OCI-LY7 (cell line): ENCODE results near the gene CCDC87. TPM values are rescaled to one million over a fixed set of nuclear protein-coding genes. Genes with fewer than 3 reads are reported as not detected.

Experiments
- BruUV-seq: library from RNA; stranded (reverse); fragments of 400-500 nt; replicated peaks from 2 replicates; lab custom pipeline; 2021; lab: Mats Ljungman, UMichigan
- CTCF ChIA-PET: fragments of 300-600 bp; sonication (Branson Sonifier 250); formaldehyde crosslinking; loops from one replicate; lab custom pipeline; 2022; ENCODE audit warnings: antibody characterized with exemption; ENCODE audit not compliant: unreplicated experiment; lab: Charles Lee
- POLR2A ChIA-PET: fragments of 300-600 bp; sonication (Branson Sonifier 250); formaldehyde crosslinking; loops from one replicate; lab custom pipeline; 2022; ENCODE audit warnings: antibody characterized with exemption; lab: Charles Lee
- DNase-seq: peaks from one replicate; pipeline ENCODE4 v3.0.0-alpha.2; 2015; ENCODE audit warnings: low spot score
- H2AFZ ChIP-seq: fragments of 200-600 bp; sonication (generic), shearing (Covaris generic); 2 replicates; pipeline ENCODE4 v1.6.1; 2014; ENCODE audit warnings: mild to moderate bottlenecking, antibody characterized with exemption, low read length, moderate library complexity
- H3K27ac ChIP-seq: fragments of 200-600 bp; sonication (generic); 2 replicates; pipeline ENCODE4 v1.5.1; 2014; ENCODE audit warnings: mixed run types, low read depth, mild to moderate bottlenecking, moderate library complexity, low read length, inconsistent platforms; ENCODE audit not compliant: poor library complexity, severe bottlenecking
- H3K36me3 ChIP-seq: fragments of 200-600 bp; sonication (generic); 2 replicates; pipeline ENCODE4 v1.6.1; 2014; ENCODE audit warnings: mild to moderate bottlenecking, antibody characterized with exemption, low read length, moderate library complexity, mixed read lengths; ENCODE audit not compliant: insufficient read depth
- H3K4me1 ChIP-seq: fragments of 200-600 bp; sonication (generic); 2 replicates; pipeline ENCODE4 v1.5.1; 2014; ENCODE audit warnings: mild to moderate bottlenecking, low read length; ENCODE audit not compliant: insufficient read depth, poor library complexity, severe bottlenecking
- H3K4me2 ChIP-seq: fragments of 200-600 bp; sonication (generic); 2 replicates; pipeline ENCODE4 v1.6.1; 2014; ENCODE audit warnings: mild to moderate bottlenecking, low read length
- H3K4me3 ChIP-seq: fragments of 200-600 bp; sonication (generic); 2 replicates; pipeline ENCODE4 v1.5.1; 2014; ENCODE audit warnings: mild to moderate bottlenecking, low read depth, low read length; ENCODE audit not compliant: poor library complexity, severe bottlenecking
- H3K79me2 ChIP-seq: fragments of 200-600 bp; sonication (generic); 2 replicates; pipeline ENCODE4 v1.6.1; 2016; ENCODE audit warnings: low read depth, mild to moderate bottlenecking, low read length, moderate library complexity, mixed read lengths; ENCODE audit not compliant: insufficient read depth
- H3K9me2 ChIP-seq: fragments of 200-600 bp; sonication (generic); 2 replicates; pipeline ENCODE4 v1.6.1; 2016; ENCODE audit warnings: mild to moderate bottlenecking, low read length, mixed read lengths; ENCODE audit not compliant: insufficient read depth
- H3K9me3 ChIP-seq: fragments of 200-600 bp; sonication (generic); 2 replicates; pipeline ENCODE4 v1.6.1; 2014; ENCODE audit warnings: mild to moderate bottlenecking, mixed run types, low read length, mixed read lengths
- H4K20me1 ChIP-seq: fragments of 200-600 bp; sonication (generic); 2 replicates; pipeline ENCODE4 v1.6.1; 2014; ENCODE audit warnings: mild to moderate bottlenecking, antibody characterized with exemption, low read length, moderate library complexity, mixed read lengths; ENCODE audit not compliant: insufficient read depth
- CTCF ChIP-seq: fragments of 200-600 bp; sonication (generic); conservative IDR thresholded peaks from 2 replicates; pipeline ENCODE4 v1.5.1; 2014; ENCODE audit warnings: mild to moderate bottlenecking, antibody characterized with exemption, low read length, moderate library complexity, mixed read lengths
- EZH2phosphoT487 ChIP-seq: fragments of 200-600 bp; sonication (generic); IDR thresholded peaks from 2 replicates; pipeline ENCODE4 v1.6.1; 2018; ENCODE audit warnings: low read depth, borderline replicate concordance, mild to moderate bottlenecking, mixed run types, antibody characterized with exemption, low read length, moderate library complexity, mixed read lengths
- intact Hi-C: fragments of 100-400 bp; cut with micrococcal nuclease; formaldehyde crosslinking; loops from one replicate; pipeline ENCODE4 v1.10.0; 2022; ENCODE audit not compliant: unreplicated experiment
- total RNA-seq, 2 experiments: library from RNA; depleted of rRNA in 1 of 2; stranded (reverse); fragments of >200 nt in 1 of 2; shearing (Covaris generic) in 1 of 2; gene quantifications; 2 replicates each; pipeline ENCODE4 v1.2.3, GENCODE V29; 2014 to 2022

Gene CCDC87
- total RNA-seq, 2 experiments from 2014 or later: 0.13 to 0.36 TPM

GRCh38 chr11:66564984-66565383 is 27.9 kb downstream of the CCDC87 start:
- DNase-seq: no peak
- H4K20me1 ChIP-seq: no peaks in the 10 kb centered on the region
- no peak for TF ChIP-seq CTCF
- no peak for TF ChIP-seq EZH2phosphoT487
- intact Hi-C loops: no loop called here
- H3K36me3 ChIP-seq: no peaks in the 10 kb centered on the region
- H3K27ac ChIP-seq: no peak overlapping the region
- no peaks in the 10 kb centered on the region for H3K9me2 ChIP-seq
- H3K79me2 ChIP-seq: no peaks in the 10 kb centered on the region
- BruUV-seq: no TSS peak
- no peaks in the 10 kb centered on the region for H3K9me3 ChIP-seq
- no peaks in the 10 kb centered on the region for H3K4me1 ChIP-seq
- H3K4me2 ChIP-seq: no peak overlapping the region
- no peak overlapping the region for H3K4me3 ChIP-seq
- no peak overlapping the region for H2AFZ ChIP-seq
- POLR2A ChIA-PET: no interaction called here
- CTCF ChIA-PET: no interaction called here

- H3K9me2 ChIP-seq: no peaks in the 10 kb centered on the region
- ChIA-PET CTCF (no interaction called here), POLR2A (no interaction called here)
- no peak overlapping the region for H3K4me3 ChIP-seq
- intact Hi-C loops: no loop called here
- H3K9me3 ChIP-seq: no peaks in the 10 kb centered on the region
- no TSS peak for BruUV-seq
- H3K79me2 ChIP-seq: no peaks in the 10 kb centered on the region
- H4K20me1 ChIP-seq: no peaks in the 10 kb centered on the region
- H3K4me2 ChIP-seq: no peak overlapping the region
- no peak for DNase-seq
- H3K4me1 ChIP-seq: no peaks in the 10 kb centered on the region
- TF ChIP-seq CTCF (no peak), EZH2phosphoT487 (no peak)
- H3K27ac ChIP-seq: no peak overlapping the region
- no peaks in the 10 kb centered on the region for H3K36me3 ChIP-seq
- H2AFZ ChIP-seq: no peak overlapping the region
These were observed 28.3 kb downstream of the CCDC87 start for GRCh38 chr11:66564538-66564937.

GRCh38 chr11:66563832-66564231 is 29.0 kb downstream of the CCDC87 start:
- Histone ChIP-seq H2AFZ (no peak overlapping the region), H3K4me2 (no peak overlapping the region), H3K9me2 (no peaks in the 10 kb centered on the region), H3K4me3 (no peak overlapping the region), H3K4me1 (no peaks in the 10 kb centered on the region), H4K20me1 (no peaks in the 10 kb centered on the region), H3K36me3 (no peaks in the 10 kb centered on the region), H3K27ac (no peak overlapping the region), H3K79me2 (no peaks in the 10 kb centered on the region), H3K9me3 (no peaks in the 10 kb centered on the region)
- no TSS peak for BruUV-seq
- intact Hi-C loops: no loop called here
- ChIA-PET CTCF (no interaction called here), POLR2A (no interaction called here)
- TF ChIP-seq EZH2phosphoT487 (no peak), CTCF (no peak)
- DNase-seq: no peak
